NCI-H1436 treated with DMSO at 0.1 percent for 48 hours (cell line): ENCODE measurements around the gene RPS27.

Experiments
- DNase-seq: peaks from one replicate; lab custom pipeline; 2025; lab: John Stamatoyannopoulos, UW

Gene RPS27

DNA sequence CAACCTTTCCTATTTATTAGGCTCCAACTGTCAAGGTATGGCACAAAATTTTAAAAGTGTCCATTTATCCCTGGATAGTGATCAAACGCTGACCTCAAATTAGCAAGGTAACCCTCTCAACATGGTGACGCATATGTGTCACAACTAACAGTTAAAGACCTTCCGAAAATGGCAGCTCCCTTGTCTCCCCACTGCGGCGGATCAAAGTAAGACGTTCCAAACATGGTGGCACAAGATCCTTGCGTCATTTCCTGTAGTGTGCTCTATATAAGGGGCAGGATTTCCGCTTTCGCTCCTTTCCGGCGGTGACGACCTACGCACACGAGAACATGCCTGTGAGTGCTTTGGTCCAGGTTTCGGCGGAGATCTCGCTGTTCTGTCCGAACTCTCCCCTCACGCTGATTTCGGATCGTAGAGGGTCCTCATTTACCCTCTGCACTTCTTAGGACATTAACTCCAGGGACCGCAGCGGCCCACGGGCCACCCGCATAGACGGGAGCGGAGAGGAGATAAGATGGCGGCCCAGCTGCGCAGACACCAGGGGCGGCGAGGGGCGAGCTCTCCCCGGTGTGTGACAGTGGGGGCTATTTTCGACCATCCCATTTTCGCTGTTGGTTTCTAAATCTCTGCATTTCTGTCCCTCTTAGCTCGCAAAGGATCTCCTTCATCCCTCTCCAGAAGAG is at the start of gene RPS27:
Gene RPS27, plus strand, starts transcription at position 295 of the 683 bp plus-strand sequence. Its CDS starts 35 bp downstream, at position 330.
- DNase-seq, result peak; percentile 97

DNA sequence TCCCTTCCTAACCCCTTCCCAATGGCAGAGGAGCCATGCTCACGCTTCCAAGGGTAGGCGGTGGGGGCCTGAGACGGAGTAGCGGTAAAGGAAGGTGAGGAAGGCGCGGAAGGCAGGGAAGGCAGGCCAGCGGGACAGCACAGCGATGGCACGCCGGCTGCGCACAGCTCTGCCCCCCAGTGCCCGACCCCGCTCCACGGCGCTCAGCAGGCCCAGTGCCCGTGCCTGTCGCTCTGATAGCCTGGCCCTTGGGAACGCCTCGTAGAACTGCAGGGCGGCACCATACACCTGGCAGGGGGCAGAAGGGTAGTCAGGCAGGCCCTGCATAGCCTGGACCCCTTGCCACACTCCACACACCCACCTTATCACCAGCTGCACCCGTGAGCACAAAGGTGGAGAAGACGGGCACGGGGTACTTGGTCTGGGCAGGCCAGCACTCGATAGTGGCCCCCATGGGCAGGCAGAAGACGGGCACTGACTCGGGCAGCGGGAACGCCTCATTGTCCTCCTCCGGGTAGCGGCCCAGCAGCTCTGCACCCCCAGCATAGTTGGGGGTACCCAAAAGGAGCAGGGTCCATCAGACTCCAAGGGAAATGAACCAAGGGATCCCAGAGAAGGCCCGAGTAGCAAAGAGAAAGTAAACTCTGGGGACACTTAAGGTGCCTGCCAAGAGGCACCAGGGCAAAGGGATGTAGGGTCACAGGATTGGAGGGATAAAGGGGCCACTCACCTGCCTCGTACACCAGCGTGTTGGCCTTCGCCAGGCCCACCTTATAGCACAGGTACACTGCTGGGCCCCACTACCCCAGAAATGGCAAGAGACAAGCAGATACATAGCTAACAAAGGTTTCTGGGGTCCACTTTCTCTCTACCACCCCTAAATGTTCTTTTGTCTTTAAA is 48.5 kb upstream of the RPS27 start:
- DNase-seq, result no peak

DNA sequence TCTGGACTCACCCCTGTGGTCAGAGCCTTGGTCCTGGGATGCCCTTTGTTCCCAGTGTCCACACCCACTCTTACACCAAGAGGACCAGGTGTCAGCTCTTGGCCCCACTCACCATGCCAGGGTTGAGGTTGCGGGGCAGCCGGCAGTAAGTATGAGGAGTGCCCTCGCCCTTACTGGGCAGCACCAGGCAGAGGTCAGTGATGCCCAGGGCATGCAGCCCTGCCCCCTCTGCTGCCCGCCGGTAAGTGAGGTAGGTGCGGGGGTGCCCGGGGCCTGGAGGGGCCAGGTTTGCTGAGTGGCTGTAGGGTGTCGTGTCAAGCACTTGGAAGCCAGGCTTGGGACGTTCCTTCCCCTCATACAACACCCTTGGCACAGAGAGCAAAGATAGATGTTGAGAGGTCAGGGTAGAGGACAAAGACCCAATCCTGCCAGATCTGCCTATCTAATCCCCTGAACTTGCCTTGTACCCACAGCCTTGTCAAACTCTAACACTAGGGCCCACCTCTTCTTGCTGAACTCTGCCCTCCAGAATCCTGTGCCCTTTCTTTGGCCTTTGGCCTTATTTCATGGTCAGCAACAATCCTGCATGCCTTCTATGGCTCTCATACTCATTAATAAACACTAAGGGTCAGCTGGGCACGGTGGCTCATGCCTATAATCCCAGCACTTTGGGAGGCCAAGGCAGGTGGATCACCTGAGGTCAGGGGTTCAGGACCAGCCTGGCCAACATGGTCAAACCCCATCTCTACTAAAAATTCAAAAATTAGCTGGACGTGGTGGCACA is 47.6 kb upstream of the RPS27 start:
- no peak for DNase-seq

DNA sequence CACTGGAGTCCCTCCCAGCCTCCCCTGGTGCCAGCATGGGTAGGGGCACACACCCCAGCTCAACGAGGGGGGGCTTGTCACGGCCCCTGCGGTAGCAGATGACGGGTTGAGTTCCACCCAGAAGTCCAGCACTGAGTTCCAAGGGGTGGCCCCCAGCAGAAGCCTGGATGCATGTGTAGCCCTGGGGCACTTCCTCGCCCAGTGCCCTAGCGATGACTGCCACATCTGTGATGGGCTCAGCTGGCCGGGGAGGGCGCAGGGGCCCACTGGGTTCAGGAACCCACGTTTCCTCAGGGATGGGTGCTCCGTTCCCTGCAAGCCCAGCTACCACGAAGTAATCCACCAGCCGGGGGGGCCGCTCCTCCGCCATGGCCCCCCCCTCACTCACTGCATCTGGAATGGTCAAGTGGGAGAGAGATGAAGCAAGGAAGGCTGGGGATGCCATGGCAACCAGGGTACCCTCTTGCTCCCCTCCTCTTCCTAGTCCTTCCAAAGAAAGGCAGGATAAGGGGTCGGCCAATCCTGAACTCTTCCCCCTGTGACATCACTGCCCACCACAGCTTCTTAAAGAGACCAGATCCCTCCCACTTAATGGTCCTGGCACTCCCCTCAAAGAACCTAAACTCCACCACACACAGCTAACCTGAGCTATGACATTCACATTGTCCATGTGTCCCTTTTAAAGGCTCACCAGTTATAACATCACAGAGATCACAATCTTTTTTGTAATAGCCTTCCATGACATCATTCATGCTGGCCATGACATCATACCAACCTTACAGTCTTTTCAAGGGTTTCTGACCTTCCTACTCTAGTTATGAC is 46.3 kb upstream of the RPS27 start:
- DNase-seq, result no peak

DNA sequence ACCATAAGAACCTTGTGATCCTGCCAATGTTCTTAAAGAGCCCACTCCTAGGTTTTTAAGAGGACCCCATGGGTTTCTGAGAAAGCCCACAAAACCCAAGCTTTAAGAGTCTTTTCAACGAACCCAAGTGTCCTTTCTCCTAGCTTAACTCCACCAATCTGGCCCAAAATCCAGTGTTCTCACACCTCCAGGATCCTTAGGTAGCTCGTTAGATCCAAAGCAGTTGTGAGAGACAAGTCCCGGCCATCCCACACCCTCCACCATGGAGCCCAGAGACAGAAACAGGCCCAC is 45.8 kb upstream of the RPS27 start:
- no peak for DNase-seq

DNA sequence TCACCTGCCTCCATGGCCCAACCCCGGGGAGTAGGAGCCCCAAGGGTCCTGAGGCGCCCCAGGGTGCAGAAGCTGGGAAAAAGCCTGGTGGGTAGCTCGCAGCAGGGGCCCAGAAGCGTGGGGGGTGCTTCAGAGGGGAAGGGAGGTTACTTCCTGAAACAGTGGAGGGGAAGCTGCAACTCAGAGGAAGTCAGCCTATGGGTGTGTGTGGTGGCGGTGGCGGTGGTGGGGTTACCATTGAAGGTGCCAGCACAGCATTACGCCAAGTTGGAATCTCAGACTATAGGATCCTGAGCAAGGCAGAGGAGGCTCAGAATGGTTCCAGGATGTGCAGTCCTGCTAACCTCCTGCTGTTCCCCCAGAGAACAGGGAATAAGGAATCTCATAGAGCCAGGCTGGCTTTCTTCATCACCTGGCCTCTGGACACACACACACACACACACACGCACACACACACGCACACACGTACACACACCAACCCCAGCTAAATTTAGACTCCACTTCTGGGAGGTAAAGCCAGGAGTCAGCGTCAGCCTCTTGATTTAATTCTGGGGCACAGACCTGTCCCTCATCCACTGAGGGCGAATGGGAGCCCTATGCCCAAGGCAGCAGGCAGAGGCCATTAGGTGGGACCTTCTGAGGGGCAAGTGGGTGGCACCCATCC is 45.3 kb upstream of the RPS27 start:
- no peak for DNase-seq

DNA sequence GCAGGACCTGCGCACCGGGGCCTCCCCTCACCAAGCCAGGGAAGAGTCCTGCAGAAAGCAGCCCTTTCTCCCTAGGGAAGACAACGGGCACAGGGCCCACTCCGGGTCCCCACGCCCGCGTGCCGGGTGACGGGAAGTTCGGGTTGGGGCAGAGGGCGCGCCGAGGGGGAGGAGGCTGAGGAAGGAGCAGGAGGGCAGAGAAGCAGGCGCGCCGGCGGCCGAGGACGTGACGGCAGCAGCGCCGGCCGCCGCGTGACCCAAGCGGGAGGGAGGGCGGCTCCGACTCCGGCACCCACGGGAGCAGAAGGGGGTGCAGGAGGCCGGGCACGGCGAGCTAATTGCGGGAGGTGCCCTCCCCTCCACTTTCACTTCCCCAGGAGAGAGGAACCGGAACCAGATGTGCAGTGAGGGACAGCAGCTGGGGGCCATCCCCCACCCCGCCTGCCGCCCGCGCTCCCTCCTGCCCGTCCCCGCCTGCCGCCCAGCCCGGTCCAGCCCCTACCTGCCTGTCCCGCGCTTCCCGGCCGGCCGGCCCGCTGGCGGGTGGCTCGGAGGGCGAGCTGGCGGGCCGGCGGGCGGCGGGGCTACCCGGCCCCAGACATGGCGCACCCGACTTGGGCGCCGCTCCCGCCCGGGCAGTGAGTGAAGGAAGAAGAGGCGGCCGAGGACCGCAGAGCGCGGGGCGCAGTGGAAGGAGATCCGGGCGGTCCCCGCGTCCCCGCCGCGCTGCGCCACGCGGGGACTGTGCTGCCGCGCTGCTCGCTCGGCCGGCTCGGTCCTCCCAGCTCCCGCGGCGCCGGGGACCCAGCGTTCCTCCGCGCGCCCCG is 44.6 kb upstream of the RPS27 start:
- DNase-seq, result no peak

DNA sequence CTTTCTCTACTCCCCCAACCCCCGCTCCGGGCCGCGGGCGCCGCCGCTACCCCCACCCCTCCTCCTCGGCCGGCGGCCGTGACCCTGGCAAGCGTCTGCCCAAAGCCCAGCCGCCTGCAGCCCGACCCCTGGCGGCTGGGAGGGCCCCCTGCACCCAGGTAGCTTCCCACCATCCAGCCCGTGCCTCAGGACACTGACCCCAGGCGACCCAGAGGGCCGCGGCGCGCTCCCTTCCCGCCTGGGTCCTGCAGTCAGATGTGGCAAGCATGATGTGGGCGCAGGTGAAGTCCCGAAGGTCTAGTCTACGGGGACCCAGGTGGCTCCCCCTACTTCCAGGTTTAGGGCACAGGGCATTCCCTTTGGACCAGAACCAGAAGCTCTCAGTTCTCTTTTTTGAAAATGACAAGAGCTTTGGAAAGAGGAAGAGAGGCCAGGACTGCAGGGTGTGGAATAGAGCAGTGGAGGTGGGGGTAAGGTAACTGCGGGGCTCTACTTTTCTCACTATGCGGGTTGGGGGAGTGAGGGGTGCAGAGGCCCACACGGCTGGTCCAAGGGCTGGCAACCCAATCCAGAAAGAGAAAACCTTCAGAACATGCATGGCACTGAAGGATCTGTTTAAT is 43.8 kb upstream of the RPS27 start, which contains the start of gene DENND4B:
Gene DENND4B, minus strand, starts transcription at position 97 of the 620 bp plus-strand sequence. CDS start 2,344 bp downstream, outside the sequence.
- no peak for DNase-seq

DNA sequence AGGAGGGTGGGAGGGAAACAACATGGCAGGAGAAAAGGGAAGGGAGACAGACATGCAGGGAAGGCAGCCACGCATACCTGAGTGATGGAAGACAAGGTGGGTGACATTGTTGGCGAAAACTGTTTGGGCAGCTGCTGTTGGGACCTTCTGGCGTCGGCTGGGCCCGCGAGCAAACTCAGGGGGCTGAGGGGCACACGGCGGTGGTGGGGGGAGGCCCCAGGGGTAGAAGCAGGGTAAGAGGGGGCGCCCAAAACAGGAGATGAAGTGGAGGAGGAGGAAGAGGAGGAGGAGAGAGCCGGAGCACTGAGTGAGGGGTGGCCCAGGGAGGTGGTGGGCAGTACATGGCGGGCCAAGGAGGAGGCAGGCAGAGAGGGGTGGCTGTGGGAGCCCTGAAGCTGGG is 39.4 kb upstream of the RPS27 start:
- no peak for DNase-seq

DNA sequence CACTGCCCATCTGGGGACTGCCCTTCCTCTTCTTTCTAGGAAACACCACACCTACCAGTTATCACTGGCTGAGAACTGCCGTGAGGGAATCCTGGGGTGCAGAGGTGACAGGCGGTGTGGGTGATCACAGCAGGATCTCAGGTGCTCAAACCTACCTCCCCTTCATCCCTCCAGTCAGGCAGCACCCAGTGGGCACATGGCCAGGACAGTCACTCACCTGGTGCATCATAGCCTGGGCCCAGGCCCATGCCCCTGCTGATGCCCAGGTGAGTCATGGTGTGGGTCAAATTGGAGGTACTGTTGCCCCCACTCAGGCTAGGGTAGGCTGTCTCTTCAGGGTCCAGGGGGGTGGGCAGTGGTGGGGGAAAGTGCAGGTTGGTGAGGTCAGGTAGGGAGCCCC is 38.8 kb upstream of the RPS27 start:
- DNase-seq, result no peak

DNA sequence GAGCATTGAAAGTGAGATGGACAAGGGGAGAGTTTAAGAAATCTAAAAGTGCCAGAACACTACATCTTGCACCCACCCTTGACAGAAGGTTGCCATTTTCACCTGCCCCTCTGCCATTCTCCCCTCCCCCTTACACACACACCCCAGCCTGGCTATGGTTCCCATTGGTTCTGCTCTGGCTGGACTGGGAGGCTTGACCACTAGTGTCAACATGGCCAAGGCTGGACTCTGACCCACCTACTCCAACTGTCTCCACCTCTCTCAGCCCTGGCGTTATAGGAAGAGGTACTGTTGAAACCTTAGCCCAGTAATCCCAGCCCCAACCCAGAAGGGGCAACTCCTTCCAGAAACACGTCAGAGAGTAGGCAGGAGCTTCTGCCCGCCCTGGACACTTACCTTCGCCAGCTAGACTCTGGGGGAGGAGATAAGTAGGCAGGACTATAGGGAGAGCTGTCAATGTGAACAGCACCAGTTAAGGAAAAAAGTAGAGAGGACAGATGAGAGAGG is 36.6 kb upstream of the RPS27 start:
- no peak for DNase-seq

DNA sequence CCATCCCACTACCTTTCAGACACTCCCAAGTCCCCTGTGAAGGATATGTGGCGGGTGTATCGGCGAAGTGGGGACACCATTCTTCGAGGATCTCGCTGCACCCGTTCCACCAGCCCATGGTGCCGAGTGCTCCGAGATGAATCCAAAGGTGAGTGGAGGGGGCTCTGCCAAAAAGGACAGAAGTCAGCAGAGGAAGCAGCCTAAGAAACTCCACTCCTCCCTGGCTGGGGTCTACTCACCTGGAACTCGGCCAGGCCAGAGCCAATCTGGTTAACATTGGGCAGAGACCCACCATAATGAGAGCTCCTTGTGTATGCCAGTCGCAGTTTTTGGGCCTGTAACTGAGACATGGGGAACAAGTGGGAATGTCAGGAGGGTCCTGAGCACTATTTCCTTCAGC is 35.7 kb upstream of the RPS27 start:
- no peak for DNase-seq

DNA sequence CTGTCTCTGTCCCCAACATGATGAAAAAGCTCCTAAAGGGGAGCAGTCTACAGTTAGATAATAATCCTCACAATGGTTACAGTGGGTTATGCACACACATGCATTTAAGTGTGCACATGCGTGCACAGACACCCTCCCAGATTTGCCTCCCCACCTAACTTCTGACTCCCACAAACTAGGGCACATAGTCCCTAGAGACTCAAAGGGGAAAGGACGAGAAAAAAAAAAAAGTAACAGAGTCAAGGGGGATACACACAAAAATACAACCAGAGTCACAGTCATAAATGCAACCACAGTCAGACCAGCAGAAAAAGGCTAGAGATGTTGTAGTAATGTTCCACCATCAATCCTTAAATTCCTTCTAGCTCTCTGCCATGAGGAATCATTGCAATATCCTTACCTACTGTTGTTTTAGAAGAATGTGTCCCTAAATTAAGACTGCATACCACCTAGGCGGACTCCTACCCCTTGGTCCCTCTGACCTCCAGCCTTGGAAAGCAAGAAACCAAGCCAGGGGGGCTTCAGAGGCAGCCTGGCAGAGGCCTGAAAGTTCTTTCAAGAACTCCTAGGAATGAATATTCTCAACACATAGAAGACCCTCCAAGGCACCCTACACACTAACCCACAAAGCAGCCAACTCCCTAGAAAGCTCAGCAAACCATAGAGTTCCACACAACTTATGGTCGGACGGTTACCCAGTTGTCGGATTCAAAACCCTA is 33.4 kb upstream of the RPS27 start:
- no peak for DNase-seq

DNA sequence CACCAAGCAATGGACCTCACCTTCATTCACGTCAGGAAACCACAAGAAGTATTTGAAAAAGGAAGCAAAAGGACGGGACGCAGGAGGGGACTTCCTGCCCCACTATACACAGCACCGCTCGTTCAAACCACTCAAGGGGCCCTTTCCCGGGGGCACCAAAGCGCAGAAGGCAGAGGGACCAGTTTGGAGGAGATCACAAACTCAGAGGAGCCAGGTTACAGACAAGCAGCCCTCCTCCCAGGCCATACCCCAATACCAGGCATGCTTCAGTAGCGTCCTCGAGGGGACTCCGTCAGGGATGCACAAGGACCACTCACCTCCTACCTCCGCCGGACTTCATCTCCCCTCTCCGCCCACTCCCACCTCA is 32.8 kb upstream of the RPS27 start:
- no peak for DNase-seq

DNA sequence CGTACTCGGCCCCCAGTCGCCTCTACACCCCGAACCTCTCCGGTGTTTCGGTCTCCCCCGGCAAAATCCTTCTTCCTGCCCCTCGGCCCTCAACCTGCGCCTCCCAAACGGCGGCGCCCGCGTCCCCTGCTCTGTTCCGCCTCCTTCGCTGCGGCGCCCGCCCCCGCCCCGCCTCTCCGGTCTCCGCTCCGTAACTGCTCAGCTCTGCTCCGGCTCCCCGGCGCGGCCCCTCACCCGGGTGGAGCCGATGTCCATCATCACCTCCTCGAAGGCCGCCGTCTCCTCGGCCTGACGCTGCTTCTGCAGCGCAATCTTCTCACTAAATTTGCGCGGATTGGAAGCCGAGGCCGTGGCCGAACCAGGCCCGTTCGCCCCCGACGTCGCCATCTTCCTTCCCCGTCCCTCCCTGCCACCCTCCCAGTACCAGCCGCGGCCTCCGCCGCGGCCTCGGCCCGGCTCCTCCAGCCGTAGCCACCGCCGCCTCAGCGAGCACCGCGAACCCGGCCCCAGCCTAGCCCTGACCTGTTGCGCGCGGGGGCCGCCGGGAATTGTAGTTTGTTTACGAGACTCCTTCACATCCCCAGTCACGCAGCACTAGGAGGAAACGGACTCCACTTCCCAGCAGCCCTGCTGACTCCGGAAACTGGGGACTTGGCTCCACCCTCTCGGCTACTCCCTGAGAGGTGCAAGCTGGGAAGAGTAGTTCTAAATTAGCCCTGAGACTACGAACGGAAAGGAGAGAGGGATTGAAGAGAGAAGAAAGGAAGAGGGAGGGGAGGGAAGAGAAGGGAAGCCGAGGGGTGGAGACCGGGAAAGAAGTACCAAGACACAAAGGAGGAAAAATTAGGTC is 32.2 kb upstream of the RPS27 start, which contains the start of gene CRTC2:
Gene CRTC2, minus strand, starts transcription at position 502 of the 850 bp plus-strand sequence. Its CDS starts 115 bp downstream, at position 387.
- peak; percentile 84 for DNase-seq

DNA sequence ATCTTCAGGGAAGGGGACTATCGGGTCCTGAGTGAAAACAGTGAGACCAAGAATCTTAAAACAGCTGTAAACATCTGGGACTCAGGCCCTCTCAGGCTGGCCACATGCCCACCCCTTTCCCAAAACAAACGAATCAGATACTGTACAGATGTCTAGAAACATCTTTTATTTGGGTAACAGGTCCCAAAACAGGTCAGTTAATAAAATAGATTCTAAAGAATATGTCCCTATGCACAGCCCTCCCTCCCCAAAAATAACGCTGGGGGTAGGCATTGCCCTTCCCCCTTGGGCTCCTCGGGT is 31.7 kb upstream of the RPS27 start:
- no peak for DNase-seq

DNA sequence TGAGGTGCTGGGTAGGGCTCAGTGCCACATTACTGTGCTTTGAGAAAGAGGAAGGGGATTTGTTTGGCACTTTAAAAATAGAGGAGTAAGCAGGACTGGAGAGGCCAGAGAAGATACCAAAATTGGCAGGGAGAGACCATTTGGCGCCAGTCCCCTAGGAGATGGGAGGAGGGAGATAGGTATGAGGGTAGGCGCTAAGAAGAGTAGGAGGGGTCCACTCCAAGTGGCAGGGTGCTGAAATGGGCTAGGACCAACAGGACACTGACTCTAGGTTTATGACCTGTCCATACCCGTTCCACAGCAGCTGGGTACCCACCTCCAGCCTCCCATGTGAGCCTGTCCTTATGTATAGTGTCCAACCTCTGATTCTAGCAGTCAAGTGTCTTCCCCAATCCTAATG is 31.1 kb upstream of the RPS27 start:
- no peak for DNase-seq

DNA sequence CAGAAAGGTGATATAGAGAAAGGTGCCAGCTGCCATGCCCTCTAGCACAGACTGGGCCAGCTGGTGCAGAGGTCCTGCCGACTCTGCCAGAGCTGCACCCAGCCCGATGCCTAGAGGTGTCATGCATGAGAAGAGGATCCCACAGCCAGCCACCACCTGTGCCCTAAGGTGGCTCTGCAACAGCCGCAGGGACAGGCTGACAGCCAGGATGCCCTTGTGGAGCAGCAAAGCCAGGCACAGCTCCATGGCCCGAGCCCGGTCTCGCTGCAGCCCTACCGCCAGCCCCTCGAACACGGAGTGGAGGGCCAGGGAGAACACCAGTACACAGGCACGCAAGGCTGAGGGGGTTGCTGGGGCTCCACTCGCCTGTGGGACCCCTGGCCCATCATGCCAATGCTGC is 30.4 kb upstream of the RPS27 start:
- DNase-seq, result no peak
